SIG-M5 treated with dmso at 0.1 percent for 504 hours (cell line): Measurements from ENCODE around the gene OPRM1.
A peak's percentile ranks its signal among the peaks of the same experiment; 100 is the strongest.

ENCODE experiments used
- DNase-seq: peaks from one replicate; lab custom pipeline; 2025; ENCODE audit not compliant: unreplicated experiment; lab: John Stamatoyannopoulos, UW

OPRM1 gene

DNA sequence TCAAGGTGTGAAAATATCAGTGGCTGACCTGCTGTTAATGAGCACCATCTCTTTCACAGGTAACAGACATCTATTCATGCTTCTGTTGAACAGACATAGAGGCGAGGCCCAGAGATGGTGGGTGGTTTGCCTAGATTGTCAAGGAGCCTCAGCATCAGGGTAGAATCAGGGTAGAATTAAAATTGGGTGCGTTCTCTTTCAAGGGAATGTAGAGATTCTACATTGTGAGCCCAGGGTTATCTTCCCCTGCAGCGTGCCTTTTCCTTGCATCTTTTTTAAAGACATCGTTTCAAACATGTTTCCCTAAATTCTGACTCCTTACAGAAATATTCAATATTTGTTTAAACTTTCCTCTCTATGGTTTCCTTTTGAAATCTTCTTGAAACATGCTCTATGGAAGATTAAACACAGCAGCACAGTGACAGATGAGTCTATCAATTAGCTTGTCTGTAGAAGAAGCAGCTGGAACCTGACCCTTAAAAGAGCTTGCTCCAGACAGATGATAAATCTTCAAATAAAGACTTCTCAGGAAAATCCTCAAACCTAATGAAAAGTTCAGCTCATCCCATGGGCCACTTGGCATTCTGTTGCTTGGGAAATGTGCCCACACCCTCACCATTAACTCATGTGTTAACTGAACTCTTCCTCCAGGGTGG is 197.7 kb downstream of the OPRM1 start:
- no peak for DNase-seq

DNA sequence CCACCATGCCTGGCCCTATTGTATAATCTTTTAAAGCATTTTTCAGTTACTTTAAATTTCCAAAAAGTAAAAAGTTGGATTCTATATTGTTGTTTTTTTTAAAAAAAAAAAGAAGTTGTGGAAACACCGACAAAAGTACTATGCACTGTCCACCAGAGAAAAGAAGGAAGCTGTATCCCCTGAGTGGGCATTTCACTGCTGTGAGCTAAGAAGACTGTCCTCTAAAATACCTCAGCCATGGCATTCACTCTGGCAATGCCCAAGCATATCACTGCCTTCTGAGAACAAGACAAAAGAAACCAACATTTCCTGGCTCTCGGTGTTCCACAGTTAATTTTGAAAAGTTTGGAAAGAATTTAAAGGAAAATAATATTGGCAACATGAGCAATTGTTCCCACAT is 199.8 kb downstream of the OPRM1 start:
- DNase-seq: no peak

DNA sequence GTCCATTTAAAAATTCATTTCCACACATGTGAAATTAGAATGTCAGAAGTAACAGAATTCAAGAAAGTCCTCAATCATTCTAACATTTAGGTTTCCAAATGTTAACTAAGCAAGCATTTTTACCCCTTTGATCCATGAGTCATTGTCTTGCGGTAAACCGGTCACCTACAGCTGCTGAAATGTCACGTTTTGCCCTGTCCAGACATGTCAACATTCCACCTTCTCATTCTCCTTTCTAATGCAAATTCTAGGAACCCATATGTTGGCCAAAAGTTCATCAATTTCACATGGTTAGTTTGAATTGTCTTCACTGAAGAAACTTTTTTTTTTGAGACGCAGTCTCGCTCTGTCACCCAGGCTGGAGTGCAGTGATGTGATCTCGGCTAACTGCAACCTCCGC is 200.4 kb downstream of the OPRM1 start:
- no peak for DNase-seq

DNA sequence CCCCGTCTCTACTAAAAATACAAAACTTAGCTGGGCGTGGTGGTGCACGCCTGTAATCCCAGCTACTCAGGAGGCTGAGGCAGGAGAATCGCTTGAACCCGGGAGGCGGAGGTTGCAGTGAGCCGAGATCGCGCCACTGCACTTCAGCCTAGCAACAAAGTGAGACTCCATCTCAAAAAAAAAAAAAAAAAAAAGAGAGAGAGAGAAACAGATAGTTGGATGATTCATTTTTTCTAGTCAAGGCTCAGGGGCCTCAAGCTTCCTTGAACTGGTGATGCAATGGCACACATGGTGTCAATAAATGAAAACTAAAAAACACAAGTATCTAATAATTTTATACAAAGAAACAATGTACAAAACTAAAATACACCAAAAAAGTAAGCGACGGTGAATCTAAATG is 202.0 kb downstream of the OPRM1 start:
- DNase-seq: peak; percentile 58

DNA sequence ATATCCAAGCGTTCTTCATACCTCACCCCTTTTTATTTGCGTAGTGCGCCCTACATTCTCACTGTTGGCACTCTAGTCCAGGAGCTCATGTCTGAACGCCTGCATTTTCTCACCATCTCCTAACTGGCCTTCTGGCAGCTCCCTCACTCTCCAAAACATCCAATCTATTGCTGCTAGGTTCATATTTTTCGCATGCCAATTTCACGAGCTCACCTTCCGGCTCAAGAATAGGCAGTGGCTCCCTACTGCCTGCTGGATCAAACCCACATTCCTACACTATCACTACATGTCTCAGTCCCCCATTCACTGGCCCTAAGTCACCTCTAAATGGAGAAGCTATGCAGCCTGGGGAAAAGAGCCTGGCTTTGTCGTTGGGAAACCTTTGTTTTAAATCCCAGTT is 202.5 kb downstream of the OPRM1 start:
- DNase-seq: no peak

DNA sequence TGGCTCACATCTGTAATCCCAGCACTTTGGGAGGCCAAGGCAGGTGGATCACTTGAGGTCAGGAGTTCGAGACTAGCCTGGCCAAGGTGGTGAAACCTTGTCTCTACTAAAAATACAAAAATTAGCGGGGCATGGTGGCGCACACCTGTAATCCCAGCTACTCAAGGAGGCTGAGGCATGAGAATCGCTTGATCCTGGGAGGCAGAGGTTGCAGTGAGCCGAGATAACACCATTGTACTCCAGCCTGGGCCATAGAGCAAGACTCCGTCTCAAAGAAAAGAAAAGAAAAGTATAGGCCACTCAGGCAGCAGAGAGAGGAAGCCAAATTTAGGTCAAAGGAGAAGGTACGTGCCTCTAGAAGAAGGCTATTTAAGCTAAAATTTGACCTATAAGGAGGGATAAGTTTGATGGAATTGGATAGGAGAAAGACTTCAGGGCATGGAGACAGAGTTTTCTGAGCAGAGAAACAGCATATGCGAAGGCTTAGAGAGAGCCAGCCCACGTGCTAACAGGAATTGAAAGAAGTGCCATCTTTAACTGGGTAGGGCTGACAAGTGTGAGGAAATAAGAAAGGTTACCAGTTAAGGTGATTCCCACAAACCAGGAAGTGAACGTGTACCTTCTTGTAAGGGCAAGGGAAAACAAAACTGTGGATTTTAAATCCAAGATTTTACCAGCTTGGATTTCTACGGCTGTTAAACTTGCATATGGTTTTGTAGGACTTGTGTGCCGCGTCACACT is 203.7 kb downstream of the OPRM1 start:
- DNase-seq: no peak

DNA sequence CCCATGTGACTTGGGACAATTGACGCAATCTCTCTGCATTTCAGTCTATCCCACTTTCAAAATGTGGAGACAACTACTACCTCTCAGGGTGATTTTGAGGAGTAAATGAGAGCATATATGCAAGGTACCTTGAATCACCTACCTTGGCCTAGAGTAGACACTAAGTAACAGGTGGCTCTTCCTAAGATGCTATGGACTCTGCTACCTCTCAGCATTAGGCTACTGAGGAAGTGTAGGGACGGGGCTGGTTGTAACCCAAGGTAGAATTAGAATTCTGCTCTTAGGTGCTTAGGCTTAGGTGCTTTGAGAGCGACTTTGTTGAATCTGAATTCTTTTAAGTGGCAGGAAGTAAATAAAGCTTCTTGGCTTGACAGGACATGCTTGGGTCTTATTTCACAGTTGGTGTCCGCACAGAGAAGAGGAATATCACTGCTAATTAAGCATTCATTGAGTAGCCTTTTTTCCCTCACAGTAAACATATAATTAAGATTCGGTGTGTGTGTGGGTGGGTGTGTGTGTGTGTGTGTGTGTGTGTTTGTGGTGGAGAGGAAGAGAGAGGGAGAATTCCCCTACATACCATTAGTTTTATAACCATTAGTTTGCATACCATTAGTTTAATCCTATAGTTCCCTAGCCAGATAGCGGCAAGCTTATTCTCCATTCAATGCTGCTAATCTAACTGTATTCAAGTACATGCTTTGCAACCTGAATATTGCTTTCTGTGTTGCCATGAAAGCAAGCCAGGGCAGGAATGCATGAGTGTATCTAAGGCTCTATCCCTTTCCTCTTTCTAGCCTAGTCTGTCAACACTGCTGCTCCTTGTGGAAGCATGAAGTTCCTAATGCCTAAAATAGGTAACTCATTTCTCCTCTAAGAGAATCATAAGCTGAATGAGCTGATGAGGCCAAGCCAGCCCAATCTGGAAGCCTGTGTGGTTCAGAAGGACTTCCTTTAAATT is 205.0 kb downstream of the OPRM1 start:
- DNase-seq: no peak

DNA sequence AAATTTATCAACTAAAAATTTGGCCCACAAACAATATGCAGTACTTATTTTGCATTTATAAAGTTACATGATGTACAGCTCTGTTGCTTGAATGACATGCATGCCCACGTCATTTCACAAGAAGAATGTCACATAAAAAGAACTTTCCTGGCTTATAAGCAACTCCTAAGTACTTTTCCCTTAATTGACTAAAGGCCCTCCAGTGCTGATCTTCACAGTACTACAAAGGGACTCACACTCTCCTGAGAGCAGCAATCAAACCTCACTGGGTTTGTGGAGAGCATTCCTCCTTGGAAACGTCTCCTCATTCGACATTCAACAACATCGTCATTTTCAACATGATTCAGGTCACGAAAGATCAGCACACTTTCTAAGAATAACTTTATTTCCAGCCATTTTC is 206.5 kb downstream of the OPRM1 start:
- no peak for DNase-seq

DNA sequence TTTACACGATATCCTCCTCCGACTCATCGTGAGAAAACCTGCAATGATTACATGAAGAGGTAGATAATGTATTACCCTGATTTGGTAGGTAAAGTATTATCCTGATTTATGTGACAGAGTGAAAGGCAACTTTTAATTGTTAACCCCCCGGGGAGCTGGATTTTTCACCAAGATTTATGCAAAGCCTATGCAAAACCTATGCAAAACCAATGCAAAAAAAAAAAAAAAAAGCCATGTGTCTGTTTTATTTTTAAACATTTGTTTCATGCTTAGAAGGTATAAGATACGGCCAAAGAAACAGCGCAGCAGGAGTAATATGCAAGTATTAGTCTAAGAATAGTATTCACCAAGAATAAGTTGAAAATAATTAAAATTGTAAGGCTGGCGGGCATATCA is 207.7 kb downstream of the OPRM1 start:
- DNase-seq: no peak

DNA sequence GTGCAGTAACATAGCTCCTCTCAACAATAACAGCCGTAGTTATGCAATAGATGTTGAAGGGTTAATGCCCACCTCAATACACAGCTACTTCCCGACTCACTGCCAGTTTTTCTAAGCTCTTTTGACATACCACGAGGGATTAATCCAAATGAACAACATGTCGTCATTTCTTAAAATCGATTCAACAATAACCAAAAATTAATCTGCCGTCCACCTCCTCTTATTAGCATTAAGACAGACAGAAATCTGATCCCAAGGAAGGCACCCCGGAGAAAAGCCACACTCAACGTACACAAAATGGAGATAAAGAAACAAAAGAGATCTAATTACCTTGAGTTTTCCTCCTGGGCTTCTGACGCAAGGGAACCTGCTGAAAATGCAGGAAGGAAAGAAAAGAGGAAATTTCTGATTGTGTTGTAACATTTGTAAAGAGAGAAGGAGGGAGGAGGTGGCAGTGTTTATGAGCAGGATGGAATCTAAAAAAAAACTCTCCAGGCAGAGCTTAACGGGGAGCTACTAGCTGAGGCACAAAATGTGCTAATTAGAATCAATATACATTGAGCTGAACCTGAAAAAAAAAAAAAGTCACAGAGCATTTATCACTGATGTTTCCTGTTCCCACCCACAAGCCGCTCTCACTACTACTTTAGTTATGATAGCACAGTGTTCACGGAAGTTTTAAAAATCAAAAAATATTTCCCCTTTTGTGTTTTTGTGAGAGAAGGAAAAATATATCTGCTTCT is 208.2 kb downstream of the OPRM1 start:
- DNase-seq: peak; percentile 53

DNA sequence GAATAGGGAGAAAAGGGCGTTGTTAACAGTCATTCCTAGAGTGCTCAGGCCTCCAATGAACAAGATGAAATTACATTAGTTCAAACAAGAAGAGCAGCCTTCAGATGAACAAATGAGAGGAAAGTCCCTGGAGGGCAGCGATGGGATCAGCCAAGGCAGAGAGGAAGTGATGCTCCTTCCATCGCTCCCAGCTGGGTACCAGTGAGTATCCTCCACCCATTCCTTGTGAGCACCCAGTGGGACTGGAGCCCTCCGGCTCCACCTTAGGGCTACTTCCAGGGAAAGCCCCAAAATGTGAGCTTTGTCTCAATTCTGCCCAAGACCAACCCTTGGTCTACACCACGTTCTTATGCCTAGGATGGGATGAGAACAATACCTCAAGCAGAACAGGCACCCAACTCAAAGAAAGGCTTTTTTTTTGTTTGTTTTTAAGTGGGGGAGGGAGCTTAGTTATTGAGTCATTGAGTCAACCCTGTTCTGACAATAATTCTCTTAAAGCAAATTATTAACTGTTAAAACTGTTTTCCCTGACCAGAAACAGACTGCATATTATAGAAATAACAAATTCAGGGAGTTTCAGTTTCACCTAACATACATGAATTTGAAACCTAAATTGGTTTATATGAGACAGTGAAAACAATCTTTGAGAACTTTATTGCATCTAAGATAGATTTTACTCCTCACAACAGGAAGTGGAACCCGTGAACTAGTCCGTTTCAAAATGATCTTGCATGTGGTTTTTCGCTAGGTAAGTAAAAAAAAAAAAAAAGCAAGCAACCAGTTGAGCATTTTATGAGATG is 210.7 kb downstream of the OPRM1 start:
- DNase-seq: peak; percentile 53

DNA sequence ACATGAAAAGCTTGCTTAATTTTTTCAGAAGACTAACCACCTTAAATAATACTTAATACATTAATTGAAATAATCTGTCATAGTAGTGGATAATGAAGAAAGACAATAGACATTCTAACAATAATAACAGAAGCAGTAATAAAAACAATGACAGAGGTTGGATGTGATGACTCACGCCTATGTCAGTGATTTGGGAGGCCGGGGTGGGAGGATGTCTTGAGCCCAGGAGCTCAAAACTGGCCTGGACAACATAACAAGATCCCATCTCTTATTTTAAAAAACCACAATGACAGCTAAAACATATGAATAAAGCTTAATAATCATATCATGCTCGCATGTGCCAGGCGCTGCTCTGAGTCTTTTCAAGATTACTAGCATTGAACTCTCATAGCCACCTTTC is 212.1 kb downstream of the OPRM1 start:
- DNase-seq: no peak

DNA sequence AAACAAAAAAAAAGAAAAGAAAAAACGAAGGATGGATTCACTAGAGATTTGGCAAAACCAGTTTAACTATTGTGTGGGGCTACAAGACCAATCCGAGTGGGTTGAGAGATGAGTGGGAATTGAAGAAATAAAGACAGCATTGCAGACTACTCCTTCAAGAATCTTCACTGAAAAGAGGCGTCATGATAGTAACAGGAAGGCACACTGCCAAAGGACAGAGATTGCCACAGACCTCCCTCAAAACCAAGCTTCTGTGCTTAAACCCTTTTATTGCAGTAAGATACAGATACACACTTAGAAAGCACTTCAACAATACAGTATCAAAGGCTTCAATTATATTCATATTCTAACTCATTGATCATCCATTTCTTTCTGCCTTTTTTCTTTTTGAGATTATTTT is 213.6 kb downstream of the OPRM1 start:
- DNase-seq: peak; percentile 46

DNA sequence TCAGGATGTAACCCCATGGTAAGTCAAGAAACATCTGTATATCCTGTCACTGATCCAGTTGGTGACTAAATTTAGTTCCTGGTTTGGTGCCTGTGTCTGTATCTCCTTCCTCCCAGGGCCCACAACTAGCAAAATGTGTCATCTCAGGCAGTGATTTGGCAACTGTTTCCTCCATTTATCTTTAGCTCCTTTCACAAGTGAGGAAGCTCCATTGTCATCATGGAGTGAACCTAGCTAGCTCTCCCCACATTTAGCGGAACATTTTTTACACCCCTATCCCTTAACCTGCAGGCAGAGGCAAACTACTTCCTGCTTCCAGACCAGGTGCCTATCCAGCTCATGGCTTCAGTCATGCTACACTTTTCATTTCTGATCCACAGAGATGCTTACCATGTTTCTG is 218.0 kb downstream of the OPRM1 start:
- DNase-seq: peak; percentile 94

DNA sequence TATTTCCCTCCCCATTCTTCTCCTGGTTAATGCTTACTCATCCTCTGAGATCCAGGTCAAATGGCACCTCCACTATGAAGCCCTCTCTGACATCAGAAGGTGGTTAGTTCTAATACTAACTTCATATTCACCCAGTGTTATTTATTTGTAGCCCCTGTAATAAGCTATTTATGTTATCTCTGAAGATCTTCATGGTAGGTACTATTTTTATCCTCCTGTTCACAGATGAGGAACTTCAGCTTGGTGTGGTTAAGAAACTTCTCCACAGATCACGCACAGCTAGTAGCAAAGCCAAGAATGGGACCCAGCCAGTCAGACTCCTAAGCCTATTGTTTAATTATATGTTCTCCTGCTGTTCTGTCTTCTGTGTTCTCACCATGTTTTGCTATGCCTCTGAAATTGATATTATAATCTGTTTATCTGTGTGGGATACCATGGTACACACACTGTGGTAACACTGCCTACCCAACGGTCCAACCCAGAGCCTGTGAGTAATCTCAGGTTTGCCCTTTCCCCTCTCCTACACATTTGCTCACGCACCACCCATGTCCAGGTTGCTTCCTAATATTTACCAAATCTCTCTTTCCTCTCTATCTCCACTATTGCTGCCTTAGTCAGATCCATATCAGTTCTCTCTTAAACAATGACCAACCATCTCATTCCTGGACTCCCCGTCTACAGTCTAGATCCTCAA is 219.2 kb downstream of the OPRM1 start:
- DNase-seq: peak; percentile 89

DNA sequence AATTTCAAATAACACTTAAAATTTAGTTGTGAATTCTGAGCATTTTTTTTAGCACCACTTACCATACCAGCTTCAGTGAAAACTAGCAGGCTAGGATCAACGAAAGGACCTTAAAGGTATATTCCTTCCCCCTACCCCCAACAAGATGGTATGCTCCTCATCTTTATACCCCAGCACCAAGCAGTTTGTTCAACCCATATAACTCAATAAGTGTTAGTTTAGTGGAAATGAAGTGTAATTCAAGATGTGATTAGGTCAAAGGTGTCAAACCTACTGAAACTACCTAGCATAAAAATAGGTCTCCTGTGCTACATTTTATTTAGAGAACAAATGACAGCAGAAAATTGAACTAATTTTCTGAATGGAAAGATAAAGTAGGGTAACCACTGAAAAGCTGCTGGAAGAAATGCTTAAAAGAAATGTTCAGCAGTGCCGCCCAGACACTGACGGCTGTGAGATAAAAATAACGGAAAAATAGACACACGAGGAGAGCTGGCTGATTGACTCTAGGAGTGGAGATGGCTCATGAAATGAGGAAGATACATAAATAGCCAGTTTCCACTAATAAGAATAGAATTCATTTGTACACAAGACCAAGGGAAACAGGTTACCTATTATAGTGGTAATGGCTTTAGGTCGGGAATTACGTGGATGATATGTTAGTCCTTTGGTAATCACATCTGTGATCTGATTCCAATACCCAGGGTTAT is 222.8 kb downstream of the OPRM1 start:
- DNase-seq: peak; percentile 74

DNA sequence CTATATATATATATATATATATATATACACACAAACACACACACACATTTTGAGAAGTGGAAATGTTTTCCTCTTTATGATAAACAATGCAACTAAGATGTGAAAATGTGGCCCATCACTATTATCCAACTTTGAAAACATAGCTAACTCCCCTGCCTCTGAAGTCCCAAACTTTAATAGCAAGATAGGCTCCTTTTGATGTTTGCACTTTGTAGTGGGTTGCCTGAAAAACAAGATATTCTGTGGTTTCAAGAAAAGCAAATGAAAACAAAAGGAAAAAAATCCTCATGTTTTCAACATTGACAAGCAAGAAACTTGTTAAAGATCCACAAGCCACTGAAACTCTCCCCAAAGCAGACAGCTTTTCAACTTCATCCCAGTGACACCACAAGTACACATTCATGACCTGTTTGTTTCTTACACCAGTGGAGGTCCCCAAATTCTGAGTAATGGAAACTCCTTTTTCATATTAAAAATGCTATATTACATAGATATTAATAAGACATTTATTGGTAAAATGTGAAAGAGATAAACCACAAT is 227.6 kb downstream of the OPRM1 start:
- no peak for DNase-seq

DNA sequence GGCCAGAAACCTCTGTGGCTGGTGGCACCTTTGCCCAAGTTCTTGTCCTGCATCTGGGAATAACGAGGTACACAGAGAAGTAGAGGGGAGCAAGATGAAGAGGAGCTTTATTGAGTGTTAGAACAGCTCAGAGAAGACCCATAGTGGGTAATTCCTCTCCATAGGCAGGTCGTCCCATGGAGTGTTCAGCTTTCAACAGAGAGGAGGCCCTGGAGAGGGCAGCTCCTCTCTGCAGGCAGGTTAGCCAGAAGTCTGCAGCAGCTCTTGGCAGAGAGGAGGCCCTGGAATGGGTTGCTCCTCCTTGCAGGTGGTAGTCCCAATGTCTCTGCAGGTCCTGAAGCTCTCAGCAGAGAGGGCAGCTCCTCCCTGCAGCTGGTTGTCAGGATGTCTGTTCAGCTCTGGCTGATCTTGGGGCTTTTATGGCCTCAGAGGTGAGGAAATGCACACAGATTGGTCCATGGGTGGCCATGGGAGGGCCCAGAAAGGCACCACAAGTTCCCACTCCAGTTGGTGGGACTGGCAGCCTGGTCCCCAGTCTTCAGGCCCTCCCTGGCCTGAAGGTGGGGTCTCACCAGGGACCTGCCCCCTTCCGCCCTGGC is 228.6 kb downstream of the OPRM1 start:
- DNase-seq: no peak
